Renal cortical epithelial cell (primary cell): ENCODE results near the gene PSG4. TPM values are rescaled to one million over a fixed set of nuclear protein-coding genes. Genes with fewer than 3 reads are reported as not detected.
"Not testable (repeated sequence)": the region's sequence is repeated elsewhere in the genome, so short reads cannot be mapped to it uniquely, and the experiment has no call there.

Experiments used
- DNase-seq: peaks from one replicate; pipeline ENCODE4 v3.0.0-alpha.2; 2011; ENCODE audit warnings: low read depth
- total RNA-seq: library from RNA; depleted of rRNA; stranded (reverse); fragments of >200 nt; gene quantifications from 2 replicates; pipeline ENCODE4 v1.2.3, GENCODE V29; 2014

Gene PSG4
- 3.6 and 22.4 TPM in 2 replicates for total RNA-seq

GRCh38 chr19:43205471-43206105 is at the start of gene PSG4:
TSS of gene PSG4 (minus strand) at chr19:43205638. CDS start at chr19:43205536, 102 bp downstream.
- DNase-seq: not testable (repeated sequence)

GRCh38 chr19:43251428-43251827 is 46.0 kb upstream of the PSG4 start:
- not testable (repeated sequence) for DNase-seq

- DNase-seq: not testable (repeated sequence)
Observed at GRCh38 chr19:43250296-43250695, 44.9 kb upstream of the PSG4 start.

GRCh38 chr19:43248635-43249002 is 43.2 kb upstream of the PSG4 start:
- not testable (repeated sequence) for DNase-seq

- DNase-seq: not testable (repeated sequence)
Observed at GRCh38 chr19:43247243-43247880, 41.9 kb upstream of the PSG4 start.

GRCh38 chr19:43245848-43246247 is 40.4 kb upstream of the PSG4 start:
- not testable (repeated sequence) for DNase-seq

GRCh38 chr19:43242211-43242610 is 36.8 kb upstream of the PSG4 start:
- DNase-seq: not testable (repeated sequence)

GRCh38 chr19:43238213-43238612 is 32.8 kb upstream of the PSG4 start:
- DNase-seq: not testable (repeated sequence)

- DNase-seq: not testable (repeated sequence)
Observed at GRCh38 chr19:43235686-43236085, 30.2 kb upstream of the PSG4 start.

- DNase-seq: no peak
Observed at GRCh38 chr19:43229315-43229714, 23.9 kb upstream of the PSG4 start.

- DNase-seq: not testable (repeated sequence)
Observed at GRCh38 chr19:43228730-43229129, 23.3 kb upstream of the PSG4 start.

- DNase-seq: not testable (repeated sequence)
Observed at GRCh38 chr19:43226986-43227385, 21.5 kb upstream of the PSG4 start.

GRCh38 chr19:43224855-43225253 is 19.4 kb upstream of the PSG4 start:
- no peak for DNase-seq

GRCh38 chr19:43224201-43224854 is 18.9 kb upstream of the PSG4 start:
- peak; percentile 73 for DNase-seq

GRCh38 chr19:43221891-43222290 is 16.5 kb upstream of the PSG4 start:
- not testable (repeated sequence) for DNase-seq

GRCh38 chr19:43219136-43219535 is 13.7 kb upstream of the PSG4 start:
- DNase-seq: not testable (repeated sequence)

GRCh38 chr19:43215881-43216280 is 10.4 kb upstream of the PSG4 start:
- not testable (repeated sequence) for DNase-seq

GRCh38 chr19:43207991-43208390 is 2.6 kb upstream of the PSG4 start:
- no peak for DNase-seq

GRCh38 chr19:43207174-43207573 is 1.7 kb upstream of the PSG4 start:
- DNase-seq: not testable (repeated sequence)

GRCh38 chr19:43203611-43204010 is 1.8 kb downstream of the PSG4 start:
- not testable (repeated sequence) for DNase-seq

- DNase-seq: not testable (repeated sequence)
Observed at GRCh38 chr19:43201891-43202290, 3.5 kb downstream of the PSG4 start.

GRCh38 chr19:43201337-43201801 is 4.1 kb downstream of the PSG4 start:
- peak; percentile 64 for DNase-seq
